Measurements from ENCODE around the gene GRIN3B.

GRIN3B gene

GRCh38 chr19:991174-991931 lies 8.9 kb upstream of the GRIN3B start:
- DNase-seq: no peak

- no peak for DNase-seq
Observed at GRCh38 chr19:991932-992669, 8.1 kb upstream of the GRIN3B start.

- no peak for DNase-seq
Observed at GRCh38 chr19:992670-993055, 7.6 kb upstream of the GRIN3B start.

- no peak for DNase-seq
Observed at GRCh38 chr19:993361-993830, 6.8 kb upstream of the GRIN3B start.

- no peak for DNase-seq
Observed at GRCh38 chr19:993831-994393, 6.3 kb upstream of the GRIN3B start.

GRCh38 chr19:994516-994915 lies 5.7 kb upstream of the GRIN3B start:
- DNase-seq: no peak

GRCh38 chr19:995051-995827 lies 5.0 kb upstream of the GRIN3B start:
- no peak for DNase-seq

GRCh38 chr19:996051-996838 lies 4.0 kb upstream of the GRIN3B start:
- no peak for DNase-seq

GRCh38 chr19:998064-998463 lies 2.2 kb upstream of the GRIN3B start:
- no peak for DNase-seq

GRCh38 chr19:999379-999719 lies 870 bp upstream of the GRIN3B start:
- no peak for DNase-seq

- DNase-seq: no peak
Observed at GRCh38 chr19:1000591-1001537, 645 bp downstream of the GRIN3B start.

GRCh38 chr19:1001538-1002166 lies 1.4 kb downstream of the GRIN3B start:
- DNase-seq: no peak

GRCh38 chr19:1002600-1002999 lies 2.4 kb downstream of the GRIN3B start:
- no peak for DNase-seq

- no peak for DNase-seq
Observed at GRCh38 chr19:1003283-1003682, 3.1 kb downstream of the GRIN3B start.

GRCh38 chr19:1004204-1004802 lies 4.1 kb downstream of the GRIN3B start:
- DNase-seq: no peak

GRCh38 chr19:1004803-1005664 lies 4.8 kb downstream of the GRIN3B start:
- DNase-seq: no peak

- DNase-seq: no peak
Observed at GRCh38 chr19:1006711-1007398, 6.6 kb downstream of the GRIN3B start.

GRCh38 chr19:1007399-1008251 lies 7.4 kb downstream of the GRIN3B start:
- DNase-seq: no peak
